GM18498 (cell line): ENCODE data around the gene PTDSS2.
A peak's percentile ranks its signal among the peaks of the same experiment; 100 is the strongest.

Source experiments
- ATAC-seq: cut with Tn5 transposase; IDR thresholded peaks from one replicate; pipeline ENCODE4 v1.9.1; 2021; ENCODE audit warnings: mild to moderate bottlenecking, moderate library complexity; ENCODE audit not compliant: unreplicated experiment

Gene PTDSS2

DNA sequence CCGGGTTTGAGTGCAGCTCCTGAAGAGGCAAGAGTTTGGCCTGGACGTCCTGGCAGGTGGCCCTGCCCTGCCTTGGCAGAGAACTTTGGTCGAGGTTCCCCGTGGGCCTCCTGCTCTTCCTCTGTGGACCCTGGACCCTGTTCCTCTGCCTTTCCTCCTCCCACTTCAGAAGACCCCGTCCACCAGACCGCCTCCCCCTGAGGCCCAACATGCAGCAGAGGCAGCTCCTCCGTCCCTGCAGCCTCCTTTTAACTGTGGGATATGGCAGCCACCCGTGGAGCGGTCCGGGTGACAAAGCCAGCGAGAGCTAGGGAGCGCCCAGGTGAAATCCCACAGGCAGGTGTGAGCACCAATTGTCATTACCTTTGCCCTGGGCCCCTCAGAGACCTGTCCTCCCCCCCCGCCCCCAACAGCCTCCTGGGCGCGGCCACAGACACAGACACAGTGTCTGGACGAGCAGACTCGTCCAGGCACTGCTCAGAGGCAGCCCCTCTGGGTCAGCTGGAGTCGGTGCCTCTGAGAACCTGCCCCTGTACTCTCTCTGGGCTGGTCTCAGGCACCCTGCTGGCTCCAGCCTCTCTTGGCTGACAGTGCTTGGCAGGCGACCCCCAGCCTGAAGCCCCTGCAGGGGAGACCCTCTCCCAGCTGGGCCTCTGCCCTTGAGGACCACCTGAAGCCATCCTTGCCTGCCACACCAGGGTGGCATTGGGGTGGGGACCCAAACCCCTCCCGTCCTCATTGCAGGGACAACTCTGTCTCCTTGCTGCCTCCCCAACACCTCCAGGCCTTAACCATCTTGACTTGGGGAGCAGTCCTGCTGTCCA, 4.1 kb upstream of the PTDSS2 start:
- ATAC-seq = no peak

DNA sequence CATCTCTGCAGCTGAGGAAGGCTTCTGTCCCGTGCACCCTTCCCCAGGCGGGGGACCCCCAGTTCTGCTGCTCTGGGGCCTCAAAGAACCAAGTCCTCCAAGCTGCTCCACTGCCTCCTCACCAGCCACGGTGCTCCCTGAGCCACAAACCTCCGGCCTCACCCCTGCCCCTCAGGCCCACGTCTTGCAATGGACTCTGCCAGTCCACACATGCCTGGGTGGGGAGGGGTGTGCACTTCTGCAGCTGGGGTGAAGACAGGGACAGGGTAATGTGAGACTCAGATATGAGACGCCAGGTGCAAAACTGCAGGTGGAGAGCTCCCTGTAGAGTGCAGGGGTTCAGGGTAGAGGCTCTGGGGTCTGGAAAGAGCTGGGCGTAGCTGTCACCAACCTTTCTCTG, 3.2 kb upstream of the PTDSS2 start:
- no peak for ATAC-seq

DNA sequence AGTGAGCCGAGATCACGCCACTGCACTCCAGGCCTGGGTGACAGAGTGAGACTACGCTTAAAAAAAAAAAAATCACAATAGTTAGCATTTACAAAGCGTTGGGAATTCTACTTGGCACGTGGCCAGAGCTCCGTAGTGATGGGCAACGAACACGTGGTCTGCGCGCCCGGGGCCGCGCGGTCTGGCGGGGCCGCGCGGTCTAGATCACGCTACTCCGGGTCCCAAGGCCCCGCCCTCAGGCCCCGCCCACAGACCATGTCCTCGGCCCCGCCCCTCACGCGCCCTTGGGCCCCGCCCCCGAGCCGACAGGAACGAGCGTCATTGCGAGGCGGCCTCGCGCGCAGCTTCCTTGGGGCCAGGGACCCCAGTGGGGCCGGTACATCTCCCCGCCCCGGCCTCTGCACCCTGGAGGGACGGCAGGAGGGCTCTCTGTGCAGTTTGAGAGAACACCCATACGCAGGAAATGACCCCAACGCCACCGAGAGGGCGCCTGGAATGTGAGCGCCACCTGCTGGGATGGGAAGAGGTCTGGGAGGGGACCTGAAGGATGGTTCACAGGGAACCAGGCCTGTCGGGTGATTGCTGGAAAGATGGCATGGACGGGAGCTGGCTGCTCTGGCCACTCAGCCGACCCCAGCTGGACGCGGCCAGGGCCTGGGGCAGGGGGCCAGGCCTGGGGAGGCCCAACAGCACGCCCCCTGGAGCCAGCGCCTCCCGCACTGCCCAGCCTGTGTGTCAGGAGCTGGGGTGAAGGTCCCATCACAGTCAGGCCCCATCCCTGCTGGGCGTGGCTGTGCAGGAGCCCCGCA, 2.0 kb upstream of the PTDSS2 start:
- ATAC-seq = peak; percentile 56

DNA sequence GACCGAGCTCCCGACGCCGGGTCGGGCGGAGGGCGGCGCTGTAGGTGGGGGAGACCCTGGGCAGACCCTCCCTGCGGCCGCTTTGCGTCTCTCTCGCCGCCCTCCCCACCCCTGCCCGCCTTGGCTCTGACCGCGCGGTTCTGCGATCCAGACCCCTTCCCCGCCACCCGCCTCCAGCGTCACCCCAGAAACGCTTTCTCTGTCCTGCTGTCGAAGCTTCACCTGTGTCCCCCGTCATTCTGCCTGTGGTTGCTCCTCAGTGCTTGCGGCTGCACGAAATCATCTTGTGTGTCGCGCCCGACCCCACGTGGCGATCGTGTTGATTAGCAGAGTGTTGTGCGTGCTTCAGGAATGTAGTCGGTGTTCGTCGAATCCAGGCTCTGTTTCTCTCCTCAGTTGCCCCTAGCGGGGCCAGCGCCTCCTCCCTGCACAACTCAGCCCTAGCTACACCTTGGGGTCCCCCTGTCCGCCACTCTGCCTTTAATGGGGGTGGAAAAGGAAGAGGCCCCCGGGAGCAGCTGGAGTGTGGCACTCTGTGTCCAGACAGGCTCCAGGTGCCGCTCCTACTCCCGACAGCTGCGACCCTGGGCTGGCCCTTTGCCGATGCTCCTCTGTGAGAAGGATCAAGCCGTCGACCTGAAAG, 851 bp downstream of the PTDSS2 start:
- peak; percentile 13 for ATAC-seq

DNA sequence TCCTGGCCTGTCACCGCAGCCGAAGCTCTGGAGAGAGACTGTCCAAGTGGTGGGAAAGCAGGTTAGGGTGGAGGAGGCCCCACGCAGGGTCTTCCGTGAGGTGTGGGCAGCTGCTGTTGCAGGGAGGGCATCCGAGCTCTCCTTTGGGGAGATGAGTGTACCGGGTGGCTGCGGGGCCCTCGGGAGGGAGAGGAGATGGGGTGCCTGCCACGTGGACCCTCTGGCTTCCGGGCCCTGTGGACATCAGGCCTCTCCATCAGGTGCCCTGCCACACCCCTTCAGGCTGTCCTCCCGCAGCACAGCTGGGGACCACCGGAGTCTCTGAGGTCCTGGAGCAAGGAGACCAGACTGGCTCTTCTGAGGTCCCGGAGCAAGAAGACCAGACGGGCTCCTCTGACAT, 1.7 kb downstream of the PTDSS2 start:
- ATAC-seq = no peak

GRCh38 chr11:452203-452744, 2.2 kb downstream of the PTDSS2 start:
- ATAC-seq = no peak

DNA sequence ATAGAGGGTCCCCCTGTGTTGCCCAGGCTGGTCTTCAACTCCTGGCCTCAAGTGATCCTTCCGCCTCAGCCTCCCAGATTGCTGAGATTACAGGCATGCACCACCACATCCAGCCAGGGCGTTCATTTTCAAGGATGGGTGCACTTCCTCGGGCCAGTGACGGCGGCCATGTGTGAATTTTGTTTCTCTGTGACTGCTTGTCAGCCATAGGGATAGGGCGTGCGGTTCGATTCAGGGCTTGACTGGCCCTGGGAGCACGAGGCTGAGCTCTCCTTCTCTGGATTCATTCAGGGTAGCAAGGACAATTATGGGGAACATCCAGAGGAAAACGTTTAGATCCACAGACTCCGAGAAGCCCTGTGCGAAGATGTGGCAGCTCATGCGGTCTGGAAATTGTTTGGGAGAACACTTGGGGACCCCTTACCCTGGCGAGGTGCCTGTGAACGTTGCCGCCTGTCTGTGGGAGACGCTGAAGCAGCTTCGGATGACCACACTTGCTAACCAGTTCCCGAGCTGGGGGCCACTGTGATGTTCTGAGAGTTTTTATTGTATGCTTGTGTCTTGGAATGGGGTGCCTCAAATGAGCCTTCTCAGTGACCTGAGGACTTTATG, 2.9 kb downstream of the PTDSS2 start:
- no peak for ATAC-seq

GRCh38 chr11:453564-453963, 3.5 kb downstream of the PTDSS2 start:
- no peak for ATAC-seq

GRCh38 chr11:454043-454442, 4.0 kb downstream of the PTDSS2 start:
- no peak for ATAC-seq

GRCh38 chr11:454801-455565, 4.9 kb downstream of the PTDSS2 start:
- ATAC-seq = no peak

DNA sequence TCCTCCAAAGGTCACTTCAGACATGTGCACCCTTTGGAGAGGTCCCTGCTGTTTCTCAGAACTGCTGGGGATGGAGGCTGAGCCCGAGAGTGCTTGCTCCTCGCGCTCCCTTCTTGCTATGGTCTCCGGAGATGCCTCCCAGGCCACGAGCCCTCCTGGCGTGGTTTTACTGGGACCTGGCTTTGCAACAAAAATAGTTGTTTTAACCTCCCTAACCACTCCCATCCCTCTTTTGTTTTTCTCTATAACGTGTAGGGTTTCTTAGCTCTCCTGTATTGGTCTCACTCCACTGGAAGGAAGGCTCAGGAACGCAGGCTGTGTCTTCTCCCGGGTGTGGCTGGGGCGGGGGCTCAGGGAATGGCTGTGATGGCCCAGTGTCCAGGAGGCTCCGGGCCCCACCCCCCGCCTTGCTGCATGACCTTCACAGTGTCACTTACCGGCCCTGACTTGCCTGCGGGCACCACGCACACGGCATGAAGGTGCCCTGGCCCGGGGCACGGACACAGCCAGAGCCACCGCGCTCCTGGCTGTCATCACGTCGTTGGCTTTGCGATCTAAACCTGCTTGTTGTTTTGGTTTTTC, 5.6 kb downstream of the PTDSS2 start:
- no peak for ATAC-seq

DNA sequence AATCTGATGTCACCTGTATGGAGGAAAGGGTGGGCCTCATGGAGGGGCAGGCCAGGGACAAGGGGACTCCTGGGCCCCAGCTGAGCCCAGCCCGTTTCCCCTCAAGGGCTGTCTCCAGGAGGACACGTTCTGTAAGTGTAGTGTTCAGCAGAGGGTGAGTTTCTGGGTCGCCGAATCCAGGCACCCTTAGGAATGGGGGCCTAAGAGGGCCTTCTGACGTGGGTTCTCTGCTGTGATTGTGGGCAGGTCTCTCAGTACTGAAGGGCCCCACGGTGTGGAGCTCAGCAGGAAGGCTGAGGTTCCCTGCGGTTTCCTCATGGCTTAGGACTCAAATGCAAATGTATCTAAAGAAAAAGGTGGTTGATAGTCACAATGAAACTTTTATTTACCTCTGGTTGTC, 6.5 kb downstream of the PTDSS2 start:
- ATAC-seq = no peak

DNA sequence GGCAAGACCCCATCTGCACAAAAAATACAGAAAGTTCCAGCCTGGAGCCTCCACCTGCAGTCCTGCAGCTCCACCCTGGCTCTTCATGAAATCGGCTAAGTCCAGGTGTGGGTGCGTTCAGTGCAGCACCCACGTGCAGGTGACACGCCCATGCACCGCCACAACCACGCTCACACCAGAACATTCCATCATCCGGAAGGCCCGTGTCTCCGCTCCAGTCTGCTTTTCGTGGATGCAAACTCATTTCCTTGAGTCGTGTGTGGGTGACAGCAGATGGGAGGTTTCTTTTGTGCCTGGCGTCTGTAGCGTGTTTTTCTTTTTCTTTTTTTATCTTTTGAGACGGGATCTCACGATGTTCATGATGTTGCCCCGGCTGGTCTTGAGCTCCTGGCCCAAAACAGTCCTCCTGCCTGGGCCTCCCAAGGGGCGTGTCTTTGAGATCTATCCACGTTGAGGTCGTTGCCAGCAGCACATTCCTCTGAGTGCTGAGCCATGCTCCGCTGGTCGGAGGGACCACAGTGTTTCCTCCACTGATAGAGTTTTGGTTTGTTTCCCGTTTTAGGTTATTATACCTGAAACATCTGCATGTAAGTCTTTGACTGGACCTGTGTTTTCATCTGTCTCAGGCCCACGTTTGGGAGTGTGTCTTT, 7.2 kb downstream of the PTDSS2 start:
- no peak for ATAC-seq

DNA sequence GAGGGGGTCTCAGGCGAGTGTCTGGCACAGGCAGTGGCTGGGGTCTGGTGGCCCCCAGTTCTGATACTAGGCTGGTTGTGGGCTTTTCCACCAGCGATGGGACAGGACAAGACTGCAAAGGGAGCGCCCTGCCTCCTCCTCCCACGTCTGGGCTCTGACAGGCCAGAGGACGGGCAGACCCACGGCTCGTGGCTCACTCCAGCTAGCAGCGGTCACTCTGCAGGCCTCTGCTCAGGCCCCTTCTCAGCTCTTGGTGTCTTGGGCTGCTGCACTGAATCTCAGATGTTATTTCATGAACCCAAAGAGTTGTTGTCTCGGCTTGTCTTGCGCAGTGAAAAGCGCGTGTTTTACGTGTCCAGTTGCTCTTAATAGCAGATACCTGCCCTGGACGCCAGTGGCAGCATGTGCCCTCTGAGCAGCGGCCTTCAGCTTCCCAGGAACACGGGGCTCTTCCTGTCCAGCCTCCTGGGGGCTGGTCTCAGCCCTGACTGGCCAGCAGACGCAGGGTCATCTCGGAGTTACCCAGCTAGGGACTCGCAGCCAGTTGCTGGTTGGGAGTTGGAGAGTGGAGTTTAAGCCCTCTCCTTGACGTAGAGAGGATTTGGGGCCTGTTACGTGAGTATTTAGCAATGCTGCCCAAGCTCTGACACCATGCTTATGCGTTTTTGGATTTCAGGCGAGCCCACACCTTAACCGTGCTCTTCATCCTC, 9.6 kb downstream of the PTDSS2 start:
- no peak for ATAC-seq

DNA sequence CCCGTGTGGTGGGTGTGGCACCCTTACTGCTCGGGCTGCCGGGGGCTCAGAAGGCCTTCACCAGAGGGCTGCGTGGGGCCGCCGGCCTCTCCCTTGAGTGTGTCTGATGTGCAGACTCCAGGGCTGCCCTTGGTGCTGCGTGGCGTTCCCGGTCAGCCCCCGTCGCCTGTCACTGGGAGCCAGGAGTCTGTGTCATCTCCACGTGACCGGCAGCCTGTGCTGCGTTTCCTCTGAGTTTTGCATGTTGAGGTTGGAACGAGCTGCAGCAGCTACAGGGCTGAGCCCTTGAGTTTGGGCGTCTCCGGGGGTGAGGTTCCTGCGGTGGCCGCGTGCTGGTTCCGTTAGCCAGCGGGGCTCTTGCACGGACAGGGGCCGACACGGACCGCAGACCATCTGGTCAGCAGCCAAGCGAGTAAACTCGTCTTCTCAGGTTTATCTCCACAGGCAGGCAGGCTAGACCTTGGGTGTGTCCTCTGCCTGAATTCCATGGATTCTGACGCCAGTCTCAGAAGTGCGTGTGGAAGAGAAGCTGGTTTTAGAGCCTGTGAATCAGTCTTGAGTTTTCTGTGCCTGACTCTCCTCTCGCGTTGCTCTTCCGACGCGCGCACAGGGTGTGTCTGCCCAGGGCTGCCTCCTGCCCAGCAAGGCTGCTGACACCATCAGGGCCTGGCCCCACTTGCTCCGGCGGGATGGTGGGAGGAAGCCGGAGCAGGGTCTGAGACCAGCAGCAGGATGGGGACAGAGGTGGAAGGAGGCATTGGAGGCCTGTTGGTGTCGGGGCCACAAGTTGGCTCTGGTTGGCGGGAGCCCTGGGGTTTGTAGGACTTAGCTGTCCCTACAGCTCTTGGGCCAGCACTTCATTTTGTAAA, 10.5 kb downstream of the PTDSS2 start:
- ATAC-seq = no peak

DNA sequence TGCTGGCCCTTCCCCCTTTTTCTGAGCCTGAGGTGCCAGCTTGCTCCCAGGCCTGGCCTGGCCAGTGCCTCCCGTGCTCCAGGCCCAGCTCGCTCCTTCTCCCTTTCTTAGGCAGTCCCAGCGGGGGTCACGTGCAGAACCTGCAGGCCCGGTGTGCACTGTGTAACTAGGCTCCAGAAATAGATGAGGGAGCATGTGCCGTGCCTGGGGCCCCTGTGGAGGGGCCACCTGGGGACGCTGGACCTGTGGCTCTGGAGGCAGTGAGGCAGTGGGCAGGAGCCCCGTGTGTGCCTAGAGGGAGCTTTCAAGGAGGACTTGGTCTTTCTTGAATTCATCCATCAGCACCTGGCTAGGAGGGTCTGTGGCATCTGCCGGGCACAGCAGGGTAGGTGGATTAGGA, 11.5 kb downstream of the PTDSS2 start:
- ATAC-seq = no peak

DNA sequence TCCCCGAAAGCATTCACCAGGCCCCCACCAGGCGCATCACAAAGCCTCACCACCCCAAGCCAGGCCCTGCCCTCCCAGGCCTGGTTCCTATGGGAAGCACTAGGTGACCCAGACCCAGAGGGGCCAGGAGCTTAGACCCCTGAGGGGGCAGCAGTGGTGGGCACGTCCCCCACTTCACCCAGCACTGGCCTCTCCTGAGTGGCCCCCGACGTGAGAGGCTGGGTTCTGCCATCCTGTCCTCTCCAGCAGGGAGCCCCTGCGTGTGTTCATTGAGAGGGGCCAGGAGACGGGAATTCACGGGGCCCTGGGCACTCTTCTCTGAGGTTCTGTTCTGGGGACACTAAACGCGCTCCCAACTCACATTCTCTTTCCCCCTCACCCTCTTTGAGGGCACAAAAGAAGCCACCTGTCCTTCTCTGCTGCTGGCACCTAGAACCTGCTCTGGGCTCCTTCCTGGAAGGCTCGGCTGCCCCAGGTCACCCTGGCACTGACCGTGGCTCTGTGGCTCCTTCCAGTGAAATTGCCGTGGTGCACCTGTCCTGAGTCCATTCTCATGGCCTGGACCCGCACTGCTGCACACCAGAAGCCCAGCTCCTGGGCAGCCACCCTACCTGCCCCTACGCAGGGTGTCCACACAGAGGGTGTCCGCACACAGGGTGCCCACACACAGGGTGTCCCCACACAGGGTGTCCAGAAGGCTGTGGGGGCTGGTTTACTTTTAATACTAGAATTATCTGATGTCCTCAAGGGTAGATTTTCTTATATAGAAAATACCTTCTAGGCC, 12.2 kb downstream of the PTDSS2 start:
- no peak for ATAC-seq
